DOHH2 (cell line): ENCODE results near the gene ATP5F1E.

Source experiments
- H3F3A ChIP-seq: fragments of 200-600 bp; sonication (generic), shearing (Covaris generic); 2 replicates; pipeline ENCODE4 v1.6.0; 2016; ENCODE audit warnings: antibody characterized with exemption, mild to moderate bottlenecking; ENCODE audit not compliant: control insufficient read depth, insufficient read depth
- H3K27ac ChIP-seq: fragments of 200-600 bp; sonication (generic); 2 replicates; pipeline ENCODE4 v1.5.1; 2014; ENCODE audit warnings: low read depth, mild to moderate bottlenecking, low read length, moderate library complexity
- H3K27me3 ChIP-seq: fragments of 200-600 bp; sonication (generic); 2 replicates; pipeline ENCODE4 v1.6.1; 2014; ENCODE audit warnings: mild to moderate bottlenecking, low read length, mixed read lengths; ENCODE audit not compliant: control insufficient read depth
- H3K36me3 ChIP-seq: fragments of 200-600 bp; sonication (generic); 2 replicates; pipeline ENCODE4 v1.6.1; 2014; ENCODE audit warnings: mild to moderate bottlenecking, low read length, moderate library complexity, mixed read lengths; ENCODE audit not compliant: control insufficient read depth
- H3K4me1 ChIP-seq: fragments of 200-600 bp; sonication (generic); 2 replicates; pipeline ENCODE4 v1.6.1; 2014; ENCODE audit warnings: mild to moderate bottlenecking, low read length, mixed read lengths; ENCODE audit not compliant: control insufficient read depth
- H3K4me2 ChIP-seq: fragments of 200-600 bp; sonication (generic); 2 replicates; pipeline ENCODE4 v1.6.0; 2014; ENCODE audit warnings: mild to moderate bottlenecking, low read length, moderate library complexity
- H3K4me3 ChIP-seq: fragments of 200-600 bp; sonication (generic); 2 replicates; pipeline ENCODE4 v1.5.1; 2014; ENCODE audit warnings: mild to moderate bottlenecking, low read length, mixed read lengths
- H3K79me2 ChIP-seq: fragments of 200-600 bp; sonication (generic); 2 replicates; pipeline ENCODE4 v1.6.1; 2014; ENCODE audit warnings: mild to moderate bottlenecking, low read length, mixed read lengths; ENCODE audit not compliant: control insufficient read depth
- H3K9me2 ChIP-seq: fragments of 200-600 bp; sonication (generic); replicated peaks from 2 replicates; pipeline ENCODE4 v1.6.1; 2014; ENCODE audit warnings: mild to moderate bottlenecking, low read length, mixed read lengths; ENCODE audit not compliant: control insufficient read depth
- H3K9me3 ChIP-seq: fragments of 200-600 bp; sonication (generic); 2 replicates; pipeline ENCODE4 v1.6.1; 2014; ENCODE audit warnings: antibody characterized with exemption, low read length, mixed read lengths; ENCODE audit not compliant: control insufficient read depth, insufficient read depth
- H4K20me1 ChIP-seq: fragments of 200-600 bp; sonication (generic); 2 replicates; pipeline ENCODE4 v1.6.0; 2014; ENCODE audit warnings: low read depth, mild to moderate bottlenecking, antibody characterized with exemption, low read length, moderate library complexity; ENCODE audit not compliant: control insufficient read depth, insufficient read depth
- EZH2phosphoT487 ChIP-seq: fragments of 200-600 bp; sonication (generic); IDR thresholded peaks from 2 replicates; pipeline ENCODE4 v1.6.1; 2017; ENCODE audit warnings: borderline replicate concordance, mild to moderate bottlenecking, antibody characterized with exemption, low read length, moderate library complexity, mixed read lengths
- TF ChIP-seq, protein P1 (sequence below): fragments of 200-600 bp; sonication (generic); IDR thresholded peaks from one replicate; pipeline ENCODE4 v1.5.1; 2014; ENCODE audit warnings: antibody characterized with exemption, mild to moderate bottlenecking, low read depth, low read length; ENCODE audit not compliant: poor library complexity, severe bottlenecking

The ATP5F1E gene

DNA sequence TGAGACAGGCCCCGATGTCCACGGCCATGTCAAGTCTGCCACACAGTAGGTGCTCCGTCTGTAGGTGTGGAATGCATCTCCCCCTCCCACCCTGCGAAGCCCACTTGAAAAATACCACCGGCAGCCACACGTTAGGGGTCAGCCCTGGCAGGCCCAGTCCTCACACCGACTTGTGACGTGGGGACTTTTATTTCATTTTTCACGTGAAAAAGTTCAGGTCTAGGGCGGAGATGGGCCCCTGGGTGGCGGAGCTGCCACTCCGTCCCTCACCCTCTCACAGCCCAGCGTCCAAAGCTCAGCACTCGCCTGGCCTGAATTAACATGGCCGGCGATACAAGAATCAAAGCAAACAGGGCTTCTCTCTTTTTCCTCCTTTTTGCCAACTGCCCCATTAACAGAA lies 16.7 kb downstream of the ATP5F1E start:
- Histone ChIP-seq H4K20me1 (no peaks in the 10 kb centered on the region), H3K9me3 (no peaks in the 10 kb centered on the region), H3K4me2 (no peak overlapping the region), H3K27ac (no peak overlapping the region), H3K36me3 (no peaks in the 10 kb centered on the region), H3F3A (no peaks in the 10 kb centered on the region), H3K9me2 (no peaks in the 10 kb centered on the region), H3K4me3 (no peak overlapping the region), H3K27me3 (no peaks in the 10 kb centered on the region), H3K79me2 (no peaks in the 10 kb centered on the region), H3K4me1 (peaks cover 27% of the 10 kb centered on the region)
- TF ChIP-seq EZH2phosphoT487, result no peak
- TF ChIP-seq, protein P1, sequence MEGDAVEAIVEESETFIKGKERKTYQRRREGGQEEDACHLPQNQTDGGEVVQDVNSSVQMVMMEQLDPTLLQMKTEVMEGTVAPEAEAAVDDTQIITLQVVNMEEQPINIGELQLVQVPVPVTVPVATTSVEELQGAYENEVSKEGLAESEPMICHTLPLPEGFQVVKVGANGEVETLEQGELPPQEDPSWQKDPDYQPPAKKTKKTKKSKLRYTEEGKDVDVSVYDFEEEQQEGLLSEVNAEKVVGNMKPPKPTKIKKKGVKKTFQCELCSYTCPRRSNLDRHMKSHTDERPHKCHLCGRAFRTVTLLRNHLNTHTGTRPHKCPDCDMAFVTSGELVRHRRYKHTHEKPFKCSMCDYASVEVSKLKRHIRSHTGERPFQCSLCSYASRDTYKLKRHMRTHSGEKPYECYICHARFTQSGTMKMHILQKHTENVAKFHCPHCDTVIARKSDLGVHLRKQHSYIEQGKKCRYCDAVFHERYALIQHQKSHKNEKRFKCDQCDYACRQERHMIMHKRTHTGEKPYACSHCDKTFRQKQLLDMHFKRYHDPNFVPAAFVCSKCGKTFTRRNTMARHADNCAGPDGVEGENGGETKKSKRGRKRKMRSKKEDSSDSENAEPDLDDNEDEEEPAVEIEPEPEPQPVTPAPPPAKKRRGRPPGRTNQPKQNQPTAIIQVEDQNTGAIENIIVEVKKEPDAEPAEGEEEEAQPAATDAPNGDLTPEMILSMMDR, result no peak

DNA sequence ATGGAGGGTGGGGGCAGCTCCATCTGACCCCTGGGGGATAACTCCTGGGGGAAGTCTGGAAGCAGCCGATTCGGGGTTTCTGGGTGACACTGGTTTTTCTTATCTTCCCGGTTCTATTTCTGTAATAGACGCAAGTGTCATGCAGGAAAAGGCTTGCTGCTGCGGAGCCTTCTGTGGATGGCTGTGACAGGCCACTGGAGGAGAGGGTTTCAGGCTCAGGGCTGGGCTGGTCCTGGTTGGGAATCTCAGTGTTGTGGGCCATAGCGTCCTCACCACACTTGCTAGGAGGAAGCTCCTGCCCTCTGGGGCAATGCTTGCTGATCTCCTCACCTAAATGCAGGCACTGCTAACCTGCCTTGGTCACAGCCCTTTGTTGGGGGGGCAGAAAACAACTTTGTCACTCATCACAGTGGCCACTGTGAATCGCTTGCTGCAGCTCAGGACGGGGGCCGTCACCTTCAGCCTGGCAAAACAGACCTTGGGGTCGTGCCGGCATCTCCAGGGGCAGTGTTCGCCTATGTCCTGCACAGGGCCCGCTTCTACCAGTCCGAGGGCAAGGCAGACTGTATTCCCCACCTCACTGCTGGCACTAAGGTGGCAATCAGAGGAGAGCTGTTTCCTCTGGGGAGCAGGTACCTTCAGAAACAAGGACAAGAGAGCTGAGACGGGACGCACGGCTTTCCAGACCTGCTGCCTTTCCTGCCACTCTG lies 17.3 kb downstream of the ATP5F1E start:
- peaks cover 33% of the 10 kb centered on the region for H3K4me1 ChIP-seq
- no peaks in the 10 kb centered on the region for H3K36me3 ChIP-seq
- H3K9me2 ChIP-seq, result no peaks in the 10 kb centered on the region
- H3K27me3 ChIP-seq, result no peaks in the 10 kb centered on the region
- H3K4me3 ChIP-seq, result no peak overlapping the region
- no peaks in the 10 kb centered on the region for H3K9me3 ChIP-seq
- H3K27ac ChIP-seq, result no peak overlapping the region
- no peaks in the 10 kb centered on the region for H3F3A ChIP-seq
- no peaks in the 10 kb centered on the region for H3K79me2 ChIP-seq
- H3K4me2 ChIP-seq, result no peak overlapping the region
- H4K20me1 ChIP-seq, result no peaks in the 10 kb centered on the region
- TF ChIP-seq, protein P1, result no peak
- no peak for TF ChIP-seq EZH2phosphoT487

- H3K27ac ChIP-seq, result no peak overlapping the region
- no peaks in the 10 kb centered on the region for H4K20me1 ChIP-seq
- H3K9me3 ChIP-seq, result no peaks in the 10 kb centered on the region
- no peaks in the 10 kb centered on the region for H3F3A ChIP-seq
- TF ChIP-seq, protein P1, result no peak
- TF ChIP-seq EZH2phosphoT487, result no peak
- no peaks in the 10 kb centered on the region for H3K27me3 ChIP-seq
- no peaks in the 10 kb centered on the region for H3K36me3 ChIP-seq
- no peaks in the 10 kb centered on the region for H3K79me2 ChIP-seq
- H3K4me1 ChIP-seq, result peaks cover 38% of the 10 kb centered on the region
- H3K4me3 ChIP-seq, result no peak overlapping the region
- H3K9me2 ChIP-seq, result no peaks in the 10 kb centered on the region
- no peak overlapping the region for H3K4me2 ChIP-seq
Measured at GRCh38 chr20:59013959-59014608, 18.1 kb downstream of the ATP5F1E start.
